Activated naive CD4-positive, alpha-beta T cell treated with anti-CD3 and anti-CD28 coated beads, Interleukin-2, amount 50 U/mL, for 24 hours (primary cell): ENCODE measurements around the gene SHC2.

ENCODE experiments used
- H3K27ac Mint-ChIP-seq: one replicate; pipeline ENCODE4 v1.8.0; 2021; ENCODE audit warnings: mild to moderate bottlenecking, mixed read lengths
- H3K27me3 Mint-ChIP-seq: one replicate; pipeline ENCODE4 v1.8.0; 2021; ENCODE audit warnings: mixed read lengths
- H3K36me3 Mint-ChIP-seq: one replicate; pipeline ENCODE4 v1.8.0; 2021; ENCODE audit warnings: mixed read lengths
- H3K4me1 Mint-ChIP-seq: one replicate; pipeline ENCODE4 v1.8.0; 2021; ENCODE audit warnings: mixed read lengths
- H3K4me3 Mint-ChIP-seq: one replicate; pipeline ENCODE4 v1.8.0; 2021; ENCODE audit warnings: mild to moderate bottlenecking, mixed read lengths
- H3K9me3 Mint-ChIP-seq: one replicate; pipeline ENCODE4 v1.8.0; 2021; ENCODE audit warnings: mixed read lengths

SHC2 gene

GRCh38 chr19:495402-496111 lies 34.7 kb upstream of the SHC2 start:
- Mint-ChIP-seq H3K27me3 (peaks cover 7% of the 10 kb centered on the region), H3K36me3 (no peaks in the 10 kb centered on the region), H3K27ac (no peak overlapping the region), H3K9me3 (no peaks in the 10 kb centered on the region), H3K4me3 (peak overlapping the region; percentile 30), H3K4me1 (peaks cover 8% of the 10 kb centered on the region)

GRCh38 chr19:495081-495401 lies 34.2 kb upstream of the SHC2 start:
- Mint-ChIP-seq H3K4me1 (peaks cover 8% of the 10 kb centered on the region), H3K36me3 (no peaks in the 10 kb centered on the region), H3K27ac (no peak overlapping the region)

GRCh38 chr19:494171-495080 lies 33.6 kb upstream of the SHC2 start:
- H3K36me3 Mint-ChIP-seq = no peaks in the 10 kb centered on the region
- no peak overlapping the region for H3K27ac Mint-ChIP-seq
- no peaks in the 10 kb centered on the region for H3K9me3 Mint-ChIP-seq
- peaks cover 8% of the 10 kb centered on the region for H3K4me1 Mint-ChIP-seq
- H3K4me3 Mint-ChIP-seq = no peak overlapping the region
- peaks cover 6% of the 10 kb centered on the region for H3K27me3 Mint-ChIP-seq

More at GRCh38 chr19:495081-495401, 34.2 kb upstream of the SHC2 start:
- H3K27me3 Mint-ChIP-seq = peaks cover 7% of the 10 kb centered on the region
- no peaks in the 10 kb centered on the region for H3K9me3 Mint-ChIP-seq
- no peak overlapping the region for H3K4me3 Mint-ChIP-seq

GRCh38 chr19:493391-494170 lies 32.7 kb upstream of the SHC2 start:
- Mint-ChIP-seq H3K27me3 (peaks cover 2% of the 10 kb centered on the region), H3K4me3 (no peak overlapping the region), H3K27ac (no peak overlapping the region)

GRCh38 chr19:492091-492531 lies 31.3 kb upstream of the SHC2 start:
- Mint-ChIP-seq H3K4me1 (peaks cover 4% of the 10 kb centered on the region), H3K36me3 (no peaks in the 10 kb centered on the region), H3K9me3 (no peaks in the 10 kb centered on the region), H3K4me3 (no peak overlapping the region), H3K27ac (no peak overlapping the region), H3K27me3 (peaks cover 2% of the 10 kb centered on the region)

More at GRCh38 chr19:493391-494170, 32.7 kb upstream of the SHC2 start:
- Mint-ChIP-seq H3K9me3 (no peaks in the 10 kb centered on the region), H3K4me1 (peaks cover 4% of the 10 kb centered on the region), H3K36me3 (no peaks in the 10 kb centered on the region)

GRCh38 chr19:491146-491741 lies 30.4 kb upstream of the SHC2 start:
- no peaks in the 10 kb centered on the region for H3K36me3 Mint-ChIP-seq
- peaks cover 2% of the 10 kb centered on the region for H3K27me3 Mint-ChIP-seq
- H3K27ac Mint-ChIP-seq = no peak overlapping the region
- peaks cover 4% of the 10 kb centered on the region for H3K4me1 Mint-ChIP-seq
- no peaks in the 10 kb centered on the region for H3K9me3 Mint-ChIP-seq
- H3K4me3 Mint-ChIP-seq = no peak overlapping the region

- Mint-ChIP-seq H3K36me3 (no peaks in the 10 kb centered on the region), H3K27me3 (peaks cover 2% of the 10 kb centered on the region), H3K4me1 (peaks cover 4% of the 10 kb centered on the region), H3K27ac (peak overlapping the region; percentile 72), H3K4me3 (peak overlapping the region; percentile 79), H3K9me3 (no peaks in the 10 kb centered on the region)
Measured at GRCh38 chr19:489418-490196, 28.8 kb upstream of the SHC2 start.

GRCh38 chr19:488505-489417 lies 27.9 kb upstream of the SHC2 start:
- Mint-ChIP-seq H3K36me3 (no peaks in the 10 kb centered on the region), H3K27me3 (peaks cover 3% of the 10 kb centered on the region), H3K27ac (peak overlapping the region; percentile 88), H3K4me3 (peak overlapping the region; percentile 86), H3K9me3 (no peaks in the 10 kb centered on the region), H3K4me1 (peaks cover 2% of the 10 kb centered on the region)

GRCh38 chr19:485583-486236 lies 24.9 kb upstream of the SHC2 start:
- H3K27me3 Mint-ChIP-seq = peaks cover 4% of the 10 kb centered on the region
- H3K27ac Mint-ChIP-seq = no peak overlapping the region
- peaks cover under 1% of the 10 kb centered on the region for H3K9me3 Mint-ChIP-seq
- no peaks in the 10 kb centered on the region for H3K4me1 Mint-ChIP-seq
- no peak overlapping the region for H3K4me3 Mint-ChIP-seq
- no peaks in the 10 kb centered on the region for H3K36me3 Mint-ChIP-seq

GRCh38 chr19:485077-485476 lies 24.2 kb upstream of the SHC2 start:
- Mint-ChIP-seq H3K4me1 (peaks cover 5% of the 10 kb centered on the region), H3K9me3 (peaks cover 7% of the 10 kb centered on the region), H3K4me3 (no peak overlapping the region), H3K27me3 (peaks cover 4% of the 10 kb centered on the region), H3K36me3 (peaks cover 2% of the 10 kb centered on the region), H3K27ac (no peak overlapping the region)

- H3K36me3 Mint-ChIP-seq = peaks cover 2% of the 10 kb centered on the region
- peaks cover 11% of the 10 kb centered on the region for H3K9me3 Mint-ChIP-seq
- H3K27me3 Mint-ChIP-seq = peaks cover 4% of the 10 kb centered on the region
- no peak overlapping the region for H3K27ac Mint-ChIP-seq
- H3K4me1 Mint-ChIP-seq = peaks cover 9% of the 10 kb centered on the region
- no peak overlapping the region for H3K4me3 Mint-ChIP-seq
Measured at GRCh38 chr19:484494-484893, 23.7 kb upstream of the SHC2 start.

GRCh38 chr19:483332-484072 lies 22.7 kb upstream of the SHC2 start:
- peaks cover 11% of the 10 kb centered on the region for H3K9me3 Mint-ChIP-seq
- H3K27ac Mint-ChIP-seq = peak overlapping the region; percentile 68
- H3K4me1 Mint-ChIP-seq = peaks cover 9% of the 10 kb centered on the region
- H3K36me3 Mint-ChIP-seq = peaks cover 2% of the 10 kb centered on the region
- H3K27me3 Mint-ChIP-seq = peaks cover 4% of the 10 kb centered on the region
- H3K4me3 Mint-ChIP-seq = no peak overlapping the region
